Measurements from ENCODE around the gene TPRG1L. TPM values are rescaled to one million over a fixed set of nuclear protein-coding genes. Genes with fewer than 3 reads are reported as not detected.

Gene TPRG1L
- total RNA-seq, 1 experiment from 2014 or later = 32.0 TPM

- Histone ChIP-seq H3K4me1 (ENCODE audit: insufficient read depth, low read length) (peaks cover 14% of the 10 kb centered on the region), H3K27ac (ENCODE audit: low read length) (no peak overlapping the region), H3K9me2 (replicated peaks; ENCODE audit: low read length) (no peaks in the 10 kb centered on the region), H3K4me3 (ENCODE audit: low read length) (no peak overlapping the region), H3K27me3 (ENCODE audit: low read length) (no peaks in the 10 kb centered on the region), H3K9ac (ENCODE audit: low read length) (no peak overlapping the region), H3F3A (ENCODE audit: low read length, unreplicated experiment) (no peaks in the 10 kb centered on the region), H4K20me1 (ENCODE audit: low read length) (no peaks in the 10 kb centered on the region), H3K9me3 (ENCODE audit: low read length) (no peaks in the 10 kb centered on the region), H3K36me3 (ENCODE audit: low read depth, low read length) (no peaks in the 10 kb centered on the region), H2AFZ (ENCODE audit: low read length) (no peak overlapping the region), H3K4me2 (ENCODE audit: low read length) (no peak overlapping the region), H3K79me2 (ENCODE audit: low read length) (no peaks in the 10 kb centered on the region)
- ATAC-seq = no peak
- BruUV-seq (replicated peaks) = no TSS peak
- intact Hi-C loops (cut with micrococcal nuclease) = no loop called here
- ChIA-PET CTCF (no interaction called here), POLR2A (ENCODE audit: unreplicated experiment) (no interaction called here)
- no peak for DNase-seq
- TF ChIP-seq, protein P1, sequence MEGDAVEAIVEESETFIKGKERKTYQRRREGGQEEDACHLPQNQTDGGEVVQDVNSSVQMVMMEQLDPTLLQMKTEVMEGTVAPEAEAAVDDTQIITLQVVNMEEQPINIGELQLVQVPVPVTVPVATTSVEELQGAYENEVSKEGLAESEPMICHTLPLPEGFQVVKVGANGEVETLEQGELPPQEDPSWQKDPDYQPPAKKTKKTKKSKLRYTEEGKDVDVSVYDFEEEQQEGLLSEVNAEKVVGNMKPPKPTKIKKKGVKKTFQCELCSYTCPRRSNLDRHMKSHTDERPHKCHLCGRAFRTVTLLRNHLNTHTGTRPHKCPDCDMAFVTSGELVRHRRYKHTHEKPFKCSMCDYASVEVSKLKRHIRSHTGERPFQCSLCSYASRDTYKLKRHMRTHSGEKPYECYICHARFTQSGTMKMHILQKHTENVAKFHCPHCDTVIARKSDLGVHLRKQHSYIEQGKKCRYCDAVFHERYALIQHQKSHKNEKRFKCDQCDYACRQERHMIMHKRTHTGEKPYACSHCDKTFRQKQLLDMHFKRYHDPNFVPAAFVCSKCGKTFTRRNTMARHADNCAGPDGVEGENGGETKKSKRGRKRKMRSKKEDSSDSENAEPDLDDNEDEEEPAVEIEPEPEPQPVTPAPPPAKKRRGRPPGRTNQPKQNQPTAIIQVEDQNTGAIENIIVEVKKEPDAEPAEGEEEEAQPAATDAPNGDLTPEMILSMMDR (conservative IDR thresholded peaks at IDR 0.05; ENCODE audit: low read depth, low read length) = no peak
- TF ChIP-seq EZH2phosphoT487 (IDR thresholded peaks at IDR 0.05; ENCODE audit: borderline replicate concordance, low read length) = no peak
- TF ChIP-seq EZH2 (IDR thresholded peaks at IDR 0.05; ENCODE audit: low read length, unreplicated experiment) = no peak
Observed at GRCh38 chr1:3672231-3672970, 47.6 kb downstream of the TPRG1L start.

GRCh38 chr1:3672971-3673361, 48.2 kb downstream of the TPRG1L start:
- no peak overlapping the region for H2AFZ ChIP-seq (ENCODE audit: low read length)
- no peaks in the 10 kb centered on the region for H3K27me3 ChIP-seq (ENCODE audit: low read length)
- no peak overlapping the region for H3K9ac ChIP-seq (ENCODE audit: low read length)
- H3K9me3 ChIP-seq (ENCODE audit: low read length) = no peaks in the 10 kb centered on the region
- ATAC-seq (no peak), DNase-seq (no peak)
- intact Hi-C loops (cut with micrococcal nuclease) = no loop called here
- H3K36me3 ChIP-seq (ENCODE audit: low read depth, low read length) = no peaks in the 10 kb centered on the region
- BruUV-seq (replicated peaks) = no TSS peak
- no peaks in the 10 kb centered on the region for H3F3A ChIP-seq (ENCODE audit: low read length, unreplicated experiment)
- no peak overlapping the region for H3K4me2 ChIP-seq (ENCODE audit: low read length)
- ChIA-PET POLR2A (ENCODE audit: unreplicated experiment) (no interaction called here), CTCF (no interaction called here)
- TF ChIP-seq EZH2phosphoT487 (IDR thresholded peaks at IDR 0.05; ENCODE audit: borderline replicate concordance, low read length) (no peak), EZH2 (IDR thresholded peaks at IDR 0.05; ENCODE audit: low read length, unreplicated experiment) (no peak)
- TF ChIP-seq, protein P1 (conservative IDR thresholded peaks at IDR 0.05; ENCODE audit: low read depth, low read length) = no peak
- H3K4me1 ChIP-seq (ENCODE audit: insufficient read depth, low read length) = peaks cover 14% of the 10 kb centered on the region
- H3K9me2 ChIP-seq (replicated peaks; ENCODE audit: low read length) = no peaks in the 10 kb centered on the region
- H3K79me2 ChIP-seq (ENCODE audit: low read length) = no peaks in the 10 kb centered on the region
- H3K4me3 ChIP-seq (ENCODE audit: low read length) = no peak overlapping the region
- no peaks in the 10 kb centered on the region for H4K20me1 ChIP-seq (ENCODE audit: low read length)
- no peak overlapping the region for H3K27ac ChIP-seq (ENCODE audit: low read length)

GRCh38 chr1:3673381-3674099, 48.7 kb downstream of the TPRG1L start:
- Histone ChIP-seq H3K4me3 (ENCODE audit: low read length) (no peak overlapping the region), H3K4me2 (ENCODE audit: low read length) (no peak overlapping the region), H4K20me1 (ENCODE audit: low read length) (no peaks in the 10 kb centered on the region), H3K79me2 (ENCODE audit: low read length) (no peaks in the 10 kb centered on the region), H3K27ac (ENCODE audit: low read length) (no peak overlapping the region), H2AFZ (ENCODE audit: low read length) (no peak overlapping the region), H3K36me3 (ENCODE audit: low read depth, low read length) (no peaks in the 10 kb centered on the region), H3K9me3 (ENCODE audit: low read length) (no peaks in the 10 kb centered on the region), H3K4me1 (ENCODE audit: insufficient read depth, low read length) (peaks cover 12% of the 10 kb centered on the region), H3K9me2 (replicated peaks; ENCODE audit: low read length) (no peaks in the 10 kb centered on the region), H3K9ac (ENCODE audit: low read length) (no peak overlapping the region), H3F3A (ENCODE audit: low read length, unreplicated experiment) (no peaks in the 10 kb centered on the region), H3K27me3 (ENCODE audit: low read length) (no peaks in the 10 kb centered on the region)
- DNase-seq = no peak
- ChIA-PET CTCF (no interaction called here), POLR2A (ENCODE audit: unreplicated experiment) (no interaction called here)
- no peak for ATAC-seq
- BruUV-seq (replicated peaks) = no TSS peak
- intact Hi-C loops (cut with micrococcal nuclease) = no loop called here
- TF ChIP-seq EZH2phosphoT487 (IDR thresholded peaks at IDR 0.05; ENCODE audit: borderline replicate concordance, low read length) = no peak
- TF ChIP-seq EZH2 (IDR thresholded peaks at IDR 0.05; ENCODE audit: low read length, unreplicated experiment) = no peak
- TF ChIP-seq, protein P1 (conservative IDR thresholded peaks at IDR 0.05; ENCODE audit: low read depth, low read length) = no peak
